PFSK-1 (cell line): Measurements from ENCODE around the gene RPUSD1.

ENCODE experiments used
- POLR2AphosphoS5 ChIP-seq: IDR thresholded peaks from 2 replicates; pipeline ENCODE4 v1.6.1; 2012; ENCODE audit warnings: low read depth, mild to moderate bottlenecking, control low read depth, low read length, moderate library complexity
- TAF1 ChIP-seq: IDR thresholded peaks from 2 replicates; pipeline ENCODE4 v1.6.1; 2012; ENCODE audit warnings: low read length, control low read depth, borderline replicate concordance; ENCODE audit not compliant: insufficient read depth

- TF ChIP-seq POLR2AphosphoS5 (no peak), TAF1 (no peak)
Observed at GRCh38 chr16:776824-777223, 11.4 kb downstream of the RPUSD1 start.
